ENCODE data around the gene AQP1.

The AQP1 gene

DNA sequence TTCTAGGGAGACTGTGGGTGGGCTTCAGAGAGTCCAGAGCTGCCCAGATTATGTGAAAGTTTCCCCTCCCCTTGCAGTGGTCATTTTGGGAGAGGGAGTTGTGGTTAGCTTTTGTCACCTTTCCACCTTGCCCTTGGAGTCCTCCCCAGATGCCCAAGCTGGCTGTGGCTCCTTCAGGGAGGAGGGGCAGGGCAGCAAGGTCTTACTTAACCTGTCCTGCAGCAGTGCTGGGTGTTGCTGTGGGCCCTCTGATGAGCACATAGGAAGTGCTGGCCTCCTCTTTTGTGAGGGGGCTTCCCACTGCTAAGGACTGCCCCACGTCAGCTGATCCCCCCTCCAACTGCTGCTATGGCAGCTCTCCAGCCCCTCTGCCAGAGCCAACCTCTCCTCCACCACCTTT, 17.6 kb upstream of the AQP1 start:
- TF ChIP-seq, protein P1, sequence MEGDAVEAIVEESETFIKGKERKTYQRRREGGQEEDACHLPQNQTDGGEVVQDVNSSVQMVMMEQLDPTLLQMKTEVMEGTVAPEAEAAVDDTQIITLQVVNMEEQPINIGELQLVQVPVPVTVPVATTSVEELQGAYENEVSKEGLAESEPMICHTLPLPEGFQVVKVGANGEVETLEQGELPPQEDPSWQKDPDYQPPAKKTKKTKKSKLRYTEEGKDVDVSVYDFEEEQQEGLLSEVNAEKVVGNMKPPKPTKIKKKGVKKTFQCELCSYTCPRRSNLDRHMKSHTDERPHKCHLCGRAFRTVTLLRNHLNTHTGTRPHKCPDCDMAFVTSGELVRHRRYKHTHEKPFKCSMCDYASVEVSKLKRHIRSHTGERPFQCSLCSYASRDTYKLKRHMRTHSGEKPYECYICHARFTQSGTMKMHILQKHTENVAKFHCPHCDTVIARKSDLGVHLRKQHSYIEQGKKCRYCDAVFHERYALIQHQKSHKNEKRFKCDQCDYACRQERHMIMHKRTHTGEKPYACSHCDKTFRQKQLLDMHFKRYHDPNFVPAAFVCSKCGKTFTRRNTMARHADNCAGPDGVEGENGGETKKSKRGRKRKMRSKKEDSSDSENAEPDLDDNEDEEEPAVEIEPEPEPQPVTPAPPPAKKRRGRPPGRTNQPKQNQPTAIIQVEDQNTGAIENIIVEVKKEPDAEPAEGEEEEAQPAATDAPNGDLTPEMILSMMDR (IDR thresholded peaks at IDR 0.05; ENCODE audit: borderline replicate concordance, insufficient read depth, low read depth, low read length): no peak
- no peak overlapping the region for H3K4me3 ChIP-seq (ENCODE audit: low read depth, low read length)

GRCh38 chr7:30894866-30895605, 16.6 kb upstream of the AQP1 start:
- TF ChIP-seq, protein P1 (IDR thresholded peaks at IDR 0.05; ENCODE audit: borderline replicate concordance, insufficient read depth, low read depth, low read length): no peak
- H3K4me3 ChIP-seq (ENCODE audit: low read depth, low read length): no peak overlapping the region

DNA sequence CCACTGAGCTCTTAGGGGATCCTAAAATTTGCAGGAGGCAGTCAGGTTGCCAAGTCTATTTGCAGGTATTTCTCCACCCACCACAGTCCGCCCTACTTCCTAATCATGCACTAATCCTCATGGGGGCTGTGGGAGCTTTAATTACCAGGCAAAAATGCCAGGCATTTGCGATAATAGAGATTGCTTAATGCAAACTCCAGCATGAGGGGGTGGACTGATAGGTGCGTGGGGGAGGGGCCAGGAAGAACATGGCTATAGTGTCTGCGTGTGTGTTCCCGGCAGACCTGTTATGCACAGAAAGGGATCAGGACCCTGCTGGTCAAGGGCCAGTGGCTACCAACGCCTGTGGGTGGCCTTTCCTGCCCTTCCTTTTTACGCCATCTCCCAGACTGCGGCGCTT, 15.6 kb upstream of the AQP1 start:
- no peak overlapping the region for H3K4me3 ChIP-seq (ENCODE audit: low read depth, low read length)
- TF ChIP-seq, protein P1 (IDR thresholded peaks at IDR 0.05; ENCODE audit: borderline replicate concordance, insufficient read depth, low read depth, low read length): no peak

DNA sequence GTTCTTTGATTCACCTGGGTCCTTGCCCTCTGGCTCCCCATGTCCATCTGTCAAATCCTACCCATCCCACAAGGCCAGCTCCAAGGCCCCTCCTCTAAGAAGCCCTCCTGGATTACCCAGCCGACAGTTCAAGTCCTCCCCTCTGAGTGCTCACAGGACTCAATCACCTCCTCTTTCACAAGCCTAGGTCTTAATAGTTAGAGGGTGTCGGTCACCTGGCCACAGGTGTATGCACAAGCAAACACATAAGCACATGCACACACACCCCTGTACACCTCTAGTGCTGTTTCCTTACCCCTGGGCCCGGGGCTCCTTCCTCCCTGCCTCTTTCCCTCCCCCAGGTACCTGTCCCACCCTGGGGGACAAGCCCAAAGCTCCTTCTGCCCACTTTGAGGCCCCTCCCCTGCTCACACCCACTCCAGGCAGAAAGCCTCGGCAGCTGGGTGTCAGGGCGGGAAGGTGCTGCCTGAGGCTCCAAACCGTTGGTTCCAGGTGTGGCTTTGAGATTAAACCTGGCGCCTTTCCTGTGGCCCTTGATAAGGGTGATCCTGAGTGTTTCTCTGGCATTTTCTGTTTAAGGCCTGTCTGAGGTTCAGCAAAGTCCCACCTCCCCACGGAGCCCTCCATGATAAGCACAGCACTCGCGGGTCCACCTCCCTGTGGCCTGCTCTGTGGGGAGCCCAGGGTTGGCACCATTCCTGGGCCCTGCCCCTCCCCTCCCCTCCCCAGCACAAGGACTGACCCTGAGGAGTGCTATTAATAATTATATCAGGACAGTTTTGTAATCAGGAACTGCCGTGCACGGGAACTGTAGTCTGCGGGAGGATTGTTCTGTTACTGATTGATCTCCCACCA, 14.6 kb upstream of the AQP1 start:
- TF ChIP-seq, protein P1 (IDR thresholded peaks at IDR 0.05; ENCODE audit: borderline replicate concordance, insufficient read depth, low read depth, low read length): no peak
- H3K4me3 ChIP-seq (ENCODE audit: low read depth, low read length): no peak overlapping the region

GRCh38 chr7:30897770-30898169, 13.9 kb upstream of the AQP1 start:
- H3K4me3 ChIP-seq (ENCODE audit: low read depth, low read length): no peak overlapping the region
- TF ChIP-seq, protein P1 (IDR thresholded peaks at IDR 0.05; ENCODE audit: borderline replicate concordance, insufficient read depth, low read depth, low read length): no peak

DNA sequence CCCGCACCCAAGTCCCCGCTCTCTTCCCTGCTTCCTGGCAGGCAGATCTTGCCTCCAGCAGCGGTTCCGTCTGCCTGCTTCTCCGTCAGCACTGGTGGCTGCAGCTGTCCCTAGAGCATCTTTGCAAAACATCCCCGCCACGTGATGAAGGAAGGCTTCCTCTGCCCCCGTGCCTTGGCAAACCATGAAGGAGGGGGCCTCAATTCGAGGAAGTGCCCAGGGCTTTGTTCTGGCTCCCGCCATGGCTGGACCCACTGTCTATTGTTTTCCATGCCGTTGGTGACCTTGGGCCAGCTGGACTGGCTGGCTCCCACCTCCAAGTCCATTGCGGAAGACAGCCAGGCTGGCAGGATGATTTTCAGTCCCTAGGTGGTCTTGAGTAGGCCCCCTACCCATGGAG, 13.2 kb upstream of the AQP1 start:
- TF ChIP-seq, protein P1 (IDR thresholded peaks at IDR 0.05; ENCODE audit: borderline replicate concordance, insufficient read depth, low read depth, low read length): no peak
- H3K4me3 ChIP-seq (ENCODE audit: low read depth, low read length): no peak overlapping the region

All from GM12875 (cell line).